Pancreas (tissue), 10 donors: ENCODE data around the gene SLCO1C1. TPM values are rescaled to one million over a fixed set of nuclear protein-coding genes. Genes with fewer than 3 reads are reported as not detected.

Experiments
- ATAC-seq, 4 donors: fragments of 200-7000 bp; cut with Tn5 transposase; one replicate each; pipeline versions ENCODE4 v1.8.0 to v1.9.1; 2020; ENCODE audit warnings: mild to moderate bottlenecking in 4 of 4, moderate library complexity in 4 of 4
- DNase-seq, 6 donors: peaks; one replicate each; pipeline ENCODE4 v3.0.0-alpha.2; 2020
- FAIRE-seq: peaks from 2 replicates; lab custom pipeline; 2012; peaks lifted over from hg19 to GRCh38; lab: Jason Lieb, UNC
- H3K27ac ChIP-seq, 4 donors: fragments of 200-600 bp; sonication (generic); 1 replicate in 3 of 4; 2 replicates in 1 of 4; pipeline versions ENCODE4 v1.5.0 to v1.8.0; 2020
- H3K27me3 ChIP-seq, 4 donors: fragments of 200-600 bp; one replicate each; pipeline ENCODE4 v1.8.0; 2021
- H3K36me3 ChIP-seq, 3 donors: fragments of 200-600 bp; sonication (generic) in 1 of 3; one replicate each; pipeline versions ENCODE4 v1.5.0 to v1.8.0; 2020 to 2021
- H3K4me1 ChIP-seq, 3 donors: fragments of 200-600 bp; one replicate each; pipeline ENCODE4 v1.8.0; 2021
- H3K4me3 ChIP-seq, 4 donors: fragments of 200-600 bp; sonication (generic) in 2 of 4; one replicate each; pipeline versions ENCODE4 v1.5.0 to v1.8.0; 2020 to 2021
- H3K9me3 ChIP-seq, 4 donors: fragments of 200-600 bp; one replicate each; pipeline ENCODE4 v1.8.0; 2021
- CTCF ChIP-seq, 4 donors: fragments of 200-600 bp; sonication (generic) in 3 of 4; IDR thresholded peaks; one replicate each; pipeline versions ENCODE4 v1.5.0 to v1.8.0; 2021; ENCODE audit warnings: antibody characterized with exemption in 4 of 4
- WGBS, 2 donors: extraction: QIAGEN DNeasy Blood & Tissue Kit; methylation state at CpG; one replicate each; pipeline ENCODE4 v1.1.7; 2013; 5-methylcytosine and 5-hydroxymethylcytosine counted together
- intact Hi-C, 3 donors: fragments of 100-400 bp; cut with DNase I; formaldehyde crosslinking; loops; one replicate each; pipeline versions ENCODE4 v1.11.1 to v1.14.2; 2022
- polyA plus RNA-seq, 2 donors: library from polyadenylated mRNA; stranded (reverse); fragments of 200-250 nt; gene quantifications; one replicate each; pipeline ENCODE4 v1.2.3, GENCODE V29; 2013
- total RNA-seq, 6 donors: library from RNA; stranded (reverse); fragmentation: NEBNext Ultra II Directional in 4 of 6; extraction: Animal tissue kit (Norgen Biotek cat#: 25700) in 4 of 6; gene quantifications; one replicate each; pipeline versions ENCODE4 v1.2.1 to v1.2.4, GENCODE V29; 2021 to 2023
- donor health status: healthy with polysubstance abuse.
- donor health status: DM: no; HTN: no; CAD: no; lungs with moderate emphysema.
- donor health status: DM: no; HTN: no; CAD: no.
- donor health status: control.
- donor health status: control.
- donor health status: Bipolar disorder and iron deficiency.
- donor health status: DM: yes; HTN: yes; CAD: no.
- donor health status: DM: no; HTN: no; CAD: no.
- donor health status: DM: no; HTN: no; CAD: no.
- donor health status: DM: yes; HTN: yes; CAD: no.

SLCO1C1 gene
- total and polyA plus RNA-seq, 8 donors = 0.08 to 0.60 (median 0.34) TPM

GRCh38 chr12:20657496-20657895 is 37.6 kb upstream of the SLCO1C1 start:
- Histone ChIP-seq H3K9me3 (no peaks in the 10 kb centered on the region), H3K4me3 (no peak overlapping the region), H3K27me3 (no peaks in the 10 kb centered on the region), H3K4me1 (peaks cover 0 to 9% (median 0%) of the 10 kb centered on the region in 3 donors), H3K36me3 (peaks cover 0 to 4% (median 0%) of the 10 kb centered on the region in 3 donors), H3K27ac (peak overlapping the region in 1 of 4 donors; percentile 42)
- 49 to 68% methylated on average over 2 of the region's 2 CpGs for WGBS, 2 donors
- FAIRE-seq (no peak), ATAC-seq (peak in 3 of 4 donors; percentile 46 to 53 (median 48)), DNase-seq (no peak)
- intact Hi-C loops = no loop called here
- no peak for TF ChIP-seq CTCF (IDR thresholded peaks at IDR 0.05)

- no peaks in the 10 kb centered on the region for H3K36me3 ChIP-seq
- TF ChIP-seq CTCF (IDR thresholded peaks at IDR 0.05) = no peak
- no peak overlapping the region for H3K4me3 ChIP-seq
- no peaks in the 10 kb centered on the region for H3K4me1 ChIP-seq
- H3K27me3 ChIP-seq = no peaks in the 10 kb centered on the region
- no peak overlapping the region for H3K27ac ChIP-seq
- DNase-seq (no peak), ATAC-seq (no peak), FAIRE-seq (no peak)
- WGBS, 2 donors = 53 to 66% methylated on average over 4 of the region's 4 CpGs
- no peaks in the 10 kb centered on the region for H3K9me3 ChIP-seq
- intact Hi-C loops = no loop called here
Observed at GRCh38 chr12:20681334-20681733, 13.8 kb upstream of the SLCO1C1 start.

GRCh38 chr12:20696181-20696905 is 1.2 kb downstream of the SLCO1C1 start:
- Histone ChIP-seq H3K4me3 (no peak overlapping the region), H3K9me3 (no peaks in the 10 kb centered on the region), H3K27ac (no peak overlapping the region), H3K27me3 (no peaks in the 10 kb centered on the region), H3K4me1 (no peaks in the 10 kb centered on the region), H3K36me3 (no peaks in the 10 kb centered on the region)
- TF ChIP-seq CTCF (IDR thresholded peaks at IDR 0.05) = no peak
- ATAC-seq (no peak), DNase-seq (no peak), FAIRE-seq (no peak)
- 63 to 83% methylated on average over 7 of the region's 7 CpGs for WGBS, 2 donors
- intact Hi-C loops = no loop called here

GRCh38 chr12:20701106-20701505 is 6.0 kb downstream of the SLCO1C1 start:
- FAIRE-seq = no peak
- intact Hi-C loops = no loop called here

More at GRCh38 chr12:20701106-20701505, 6.0 kb downstream of the SLCO1C1 start:
- 43 to 46% methylated on average over 1 of the region's 1 CpG for WGBS, 2 donors
- Histone ChIP-seq H3K27me3 (no peaks in the 10 kb centered on the region), H3K4me1 (no peaks in the 10 kb centered on the region), H3K36me3 (no peaks in the 10 kb centered on the region), H3K27ac (no peak overlapping the region), H3K9me3 (no peaks in the 10 kb centered on the region), H3K4me3 (no peak overlapping the region)
- DNase-seq = no peak
- TF ChIP-seq CTCF (IDR thresholded peaks at IDR 0.05) = no peak
- ATAC-seq = no peak
